SK-N-SH (cell line): ENCODE measurements around the gene ZBTB24. TPM values are rescaled to one million over a fixed set of nuclear protein-coding genes. Genes with fewer than 3 reads are reported as not detected.

Experiments used
- CTCF ChIA-PET: fragments of 300-600, 350-600 bp; formaldehyde crosslinking; extraction: SDS; loops from one replicate; lab custom pipeline; 2021; lab: Yijun Ruan, JAX
- POLR2A ChIA-PET: fragments of 350-600 bp; sonication (Branson Sonifier 250); formaldehyde crosslinking; extraction: SDS; loops from one replicate; lab custom pipeline; 2020; ENCODE audit warnings: antibody characterized with exemption, inconsistent platforms; lab: Yijun Ruan, JAX
- DNase-seq: peaks from one replicate; pipeline ENCODE4 v3.0.0; 2012
- H2AFZ ChIP-seq: fragments of 200-600 bp; sonication (generic); 2 replicates; pipeline ENCODE4 v1.8.1; 2016; ENCODE audit warnings: antibody characterized with exemption, mild to moderate bottlenecking, low read depth
- H3F3A ChIP-seq: fragments of 200-600 bp; sonication (generic); replicated peaks from 2 replicates; pipeline ENCODE3; 2016; ENCODE audit warnings: antibody characterized with exemption, mild to moderate bottlenecking; ENCODE audit not compliant: insufficient read depth
- H3K27ac ChIP-seq, 2 experiments: fragments of 200-500 bp in 1 of 2; fragments of 200-600 bp in 1 of 2; sonication (Bioruptor generic) in 1 of 2; sonication (generic), shearing (Covaris generic) in 1 of 2; 2 replicates each; pipeline versions ENCODE4 v1.5.1 to v1.6.1; 2014 to 2016; ENCODE audit warnings: low read depth in 2 of 2, inconsistent platforms in 1 of 2, low read length in 1 of 2, mild to moderate bottlenecking in 1 of 2, mixed read lengths in 1 of 2
- H3K27me3 ChIP-seq: fragments of 200-600 bp; sonication (generic), shearing (Covaris generic); 2 replicates; pipeline ENCODE4 v1.6.1; 2016; ENCODE audit warnings: mixed run types; ENCODE audit not compliant: insufficient read depth
- H3K36me3 ChIP-seq, 2 experiments: fragments of 200-500 bp in 1 of 2; fragments of 200-600 bp in 1 of 2; sonication (Bioruptor generic) in 1 of 2; sonication (generic) in 1 of 2; replicated peaks in 1 of 2; 2 replicates each; pipeline versions ENCODE3 to v1.5.1; 2014 to 2016; ENCODE audit warnings: low read length in 1 of 2, mild to moderate bottlenecking in 1 of 2; ENCODE audit not compliant: insufficient read depth in 2 of 2, control insufficient read depth in 1 of 2
- H3K4me1 ChIP-seq, 2 experiments: fragments of 200-500 bp in 1 of 2; fragments of 200-600 bp in 1 of 2; sonication (Bioruptor generic) in 1 of 2; sonication (generic), shearing (Covaris generic) in 1 of 2; 2 replicates each; pipeline versions ENCODE4 v1.5.1 to v1.6.1; 2014 to 2016; ENCODE audit warnings: low read depth in 1 of 2, low read length in 1 of 2, mixed run types in 1 of 2; ENCODE audit not compliant: insufficient read depth in 2 of 2, control insufficient read depth in 1 of 2
- H3K4me2 ChIP-seq: fragments of 200-600 bp; sonication (generic), shearing (Covaris generic); 2 replicates; pipeline ENCODE4 v1.6.1; 2017; ENCODE audit warnings: mixed run types
- H3K4me3 ChIP-seq, 2 experiments: fragments of 200-500 bp in 1 of 2; fragments of 200-600 bp in 1 of 2; sonication (Bioruptor generic) in 1 of 2; sonication (generic), shearing (Covaris generic) in 1 of 2; 2 replicates each; pipeline versions ENCODE4 v1.5.1 to v1.8.1; 2014 to 2016; ENCODE audit warnings: low read depth in 2 of 2, inconsistent platforms in 1 of 2, low read length in 1 of 2, mild to moderate bottlenecking in 1 of 2, mixed read lengths in 1 of 2, moderate library complexity in 1 of 2
- H3K79me2 ChIP-seq: fragments of 200-600 bp; sonication (generic); 2 replicates; pipeline ENCODE4 v1.8.1; 2017; ENCODE audit warnings: mild to moderate bottlenecking; ENCODE audit not compliant: insufficient read depth
- H3K9ac ChIP-seq: fragments of 200-600 bp; sonication (generic); 2 replicates; pipeline ENCODE4 v1.6.1; 2017; ENCODE audit warnings: mixed run types
- H3K9me2 ChIP-seq: fragments of 200-600 bp; sonication (generic); 2 replicates; pipeline ENCODE4 v1.6.1; 2017; ENCODE audit warnings: mixed run types
- H3K9me3 ChIP-seq: fragments of 200-600 bp; sonication (generic); 2 replicates; pipeline ENCODE4 v1.6.1; 2017; ENCODE audit warnings: mixed run types, mild to moderate bottlenecking, moderate library complexity
- H4K20me1 ChIP-seq: fragments of 200-600 bp; sonication (generic); 2 replicates; pipeline ENCODE4 v1.6.1; 2017; ENCODE audit warnings: mild to moderate bottlenecking, mixed run types; ENCODE audit not compliant: insufficient read depth
- CHD2 ChIP-seq: fragments of 150-350 bp; IDR thresholded peaks from 2 replicates; pipeline ENCODE4 v1.6.1; 2018; ENCODE audit warnings: low read length; ENCODE audit not compliant: partially characterized antibody
- ELF1 ChIP-seq: IDR thresholded peaks from 2 replicates; pipeline ENCODE4 v1.4.0; 2012
- EP300 ChIP-seq, 2 experiments: IDR thresholded peaks; 2 replicates each; pipeline versions ENCODE4 v1.4.0 to v1.6.1; 2012; ENCODE audit warnings: borderline replicate concordance in 1 of 2, low read depth in 1 of 2, low read length in 1 of 2
- FOSL2 ChIP-seq: IDR thresholded peaks from 2 replicates; pipeline ENCODE4 v1.4.0; 2012; ENCODE audit warnings: low read depth, mild to moderate bottlenecking, moderate library complexity, borderline replicate concordance
- GATA2 ChIP-seq: sonication (generic); formaldehyde crosslinking; IDR thresholded peaks from 2 replicates; pipeline ENCODE4 v1.5.0; 2020; ENCODE audit warnings: mild to moderate bottlenecking, missing genetic modification reagents
- JUND ChIP-seq: IDR thresholded peaks from 2 replicates; pipeline ENCODE4 v1.4.0; 2012
- MEF2A ChIP-seq: IDR thresholded peaks from 2 replicates; pipeline ENCODE4 v1.4.0; 2012; ENCODE audit warnings: low read depth, borderline replicate concordance
- MXI1 ChIP-seq: IDR thresholded peaks from 2 replicates; pipeline ENCODE4 v1.6.1; 2012; ENCODE audit warnings: mild to moderate bottlenecking, low read depth, low read length, improper control_type of control experiment
- RCOR1 ChIP-seq: fragments of 150-350 bp; IDR thresholded peaks from 2 replicates; pipeline ENCODE4 v1.6.1; 2017; ENCODE audit warnings: antibody characterized with exemption, low read length
- REST ChIP-seq: IDR thresholded peaks from 2 replicates; pipeline ENCODE4 v1.6.1; 2012; ENCODE audit warnings: mild to moderate bottlenecking, low read depth, low read length, moderate library complexity
- RFX5 ChIP-seq: IDR thresholded peaks from 2 replicates; pipeline ENCODE4 v1.6.1; 2012; ENCODE audit warnings: mild to moderate bottlenecking, improper control_type of control experiment, low read length
- RXRA ChIP-seq: IDR thresholded peaks from 2 replicates; pipeline ENCODE4 v1.4.0; 2012; ENCODE audit warnings: low read depth, mild to moderate bottlenecking, borderline replicate concordance
- SIN3A ChIP-seq: IDR thresholded peaks from 2 replicates; pipeline ENCODE4 v1.6.1; 2012; ENCODE audit warnings: low read depth, mild to moderate bottlenecking, low read length, moderate library complexity, borderline replicate concordance
- TCF12 ChIP-seq: IDR thresholded peaks from 2 replicates; pipeline ENCODE4 v1.4.0; 2012
- YY1 ChIP-seq: IDR thresholded peaks from 2 replicates; pipeline ENCODE4 v1.4.0; 2012; ENCODE audit warnings: low read depth, mild to moderate bottlenecking
- ZBTB33 ChIP-seq: IDR thresholded peaks from 2 replicates; pipeline ENCODE4 v1.4.0; 2012; ENCODE audit warnings: low read depth, borderline replicate concordance
- WGBS: methylation state at CpG from one replicate; pipeline ENCODE4 v1.1.6; 2017; ENCODE audit warnings: low lambda C conversion rate; 5-methylcytosine and 5-hydroxymethylcytosine counted together
- polyA plus RNA-seq, 3 experiments: library from polyadenylated mRNA; depleted of rRNA; stranded (reverse); fragments of >200 nt; gene quantifications; 2 replicates each; pipeline ENCODE4 v1.2.3, GENCODE V29; 2012
- TF ChIP-seq, protein P1 (sequence below): IDR thresholded peaks from 2 replicates; pipeline ENCODE4 v1.4.0; 2012; ENCODE audit warnings: low read depth
- TF ChIP-seq, protein P2 (sequence below): IDR thresholded peaks from 2 replicates; pipeline ENCODE4 v1.4.0; 2012; ENCODE audit warnings: low read depth, borderline replicate concordance

Gene ZBTB24
- polyA plus RNA-seq, 1 of the 3 experiments (the other 2 are of a cell fraction), result 1.7 TPM

DNA sequence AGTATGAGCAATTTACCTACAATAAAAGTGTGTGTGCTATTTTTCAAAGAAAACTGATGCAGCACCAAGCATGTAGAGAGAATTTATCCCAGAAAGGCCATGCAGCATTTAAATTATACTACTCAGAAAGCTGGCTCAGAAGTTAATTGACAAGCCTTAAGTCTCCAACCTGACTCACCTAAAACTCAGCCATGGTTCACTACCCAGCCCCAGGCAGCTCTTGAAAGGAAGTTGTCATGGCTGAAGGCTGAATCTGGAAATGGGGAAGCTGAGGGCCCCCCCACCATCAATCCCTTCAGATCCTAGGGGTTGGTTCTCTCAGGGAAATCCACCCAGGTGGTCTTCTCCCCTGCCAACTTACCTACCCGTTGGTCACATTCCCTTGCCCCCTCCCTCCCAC lies 62.3 kb downstream of the ZBTB24 start:
- H2AFZ ChIP-seq, result no peak overlapping the region
- no peak overlapping the region for H3K4me3 ChIP-seq
- no peaks in the 10 kb centered on the region for H3F3A ChIP-seq
- H3K9me3 ChIP-seq, result no peaks in the 10 kb centered on the region
- no peak overlapping the region for H3K4me2 ChIP-seq
- DNase-seq, result no peak
- no peaks in the 10 kb centered on the region for H3K9me2 ChIP-seq
- no peaks in the 10 kb centered on the region for H3K36me3 ChIP-seq
- no peaks in the 10 kb centered on the region for H4K20me1 ChIP-seq
- H3K9ac ChIP-seq, result no peak overlapping the region
- H3K27ac ChIP-seq, result no peak overlapping the region
- TF ChIP-seq ZBTB33 (no peak), ELF1 (no peak), CHD2 (no peak), RCOR1 (no peak), YY1 (no peak), EP300 (IDR thresholded peaks at IDR 0.05; ENCODE audit: borderline replicate concordance in 1 of 2, low read depth in 1 of 2, low read length in 1 of 2) (no peak), REST (no peak), RXRA (no peak)
- TF ChIP-seq, protein P1, sequence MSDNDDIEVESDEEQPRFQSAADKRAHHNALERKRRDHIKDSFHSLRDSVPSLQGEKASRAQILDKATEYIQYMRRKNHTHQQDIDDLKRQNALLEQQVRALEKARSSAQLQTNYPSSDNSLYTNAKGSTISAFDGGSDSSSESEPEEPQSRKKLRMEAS, result no peak
- ChIA-PET POLR2A (interaction anchor here (0.6 kb wide), 1 partner anchor 1030 kb away, joined by 4 read pairs; no protein-coding TSS in a partner anchor), CTCF (interaction anchor here (0.9 kb wide), 1 partner anchor 32 kb away, joined by 3 read pairs; no protein-coding TSS in a partner anchor)
- H3K79me2 ChIP-seq, result no peaks in the 10 kb centered on the region
- H3K27me3 ChIP-seq, result no peaks in the 10 kb centered on the region
- H3K4me1 ChIP-seq, result no peaks in the 10 kb centered on the region
- WGBS, result 81% methylated on average over 1 of the region's 1 CpG

DNA sequence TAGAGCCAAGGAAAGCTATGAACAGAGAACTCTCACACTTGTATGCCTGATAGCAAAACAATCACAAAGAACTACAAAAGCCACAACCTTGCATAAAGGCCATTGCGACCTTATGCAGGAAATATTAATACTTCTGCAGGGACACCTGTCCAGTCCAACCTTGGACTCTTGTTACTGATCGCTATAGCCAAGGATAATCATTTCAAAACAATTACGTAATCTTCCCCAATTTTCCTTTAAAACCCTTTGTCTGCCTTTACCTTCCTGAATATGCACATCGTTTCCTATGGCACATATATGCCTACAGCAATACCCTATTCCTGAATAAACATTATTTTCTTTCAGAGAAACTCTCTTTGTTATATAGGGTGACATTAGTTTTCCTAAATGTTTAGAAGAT lies 65.4 kb downstream of the ZBTB24 start:
- 92% methylated on average over 4 of the region's 4 CpGs for WGBS
- CTCF ChIA-PET, result interaction anchor here (1.0 kb wide), 1 partner anchor 35 kb away, joined by 4 read pairs; no protein-coding TSS in a partner anchor
- no peak for TF ChIP-seq RFX5
- no peak for TF ChIP-seq ELF1
- no peak for TF ChIP-seq MXI1
- TF ChIP-seq SIN3A, result no peak
- TF ChIP-seq FOSL2, result no peak
- TF ChIP-seq MEF2A, result no peak
- TF ChIP-seq GATA2 (CRISPR knock-in tag), result no peak
- TF ChIP-seq REST, result no peak
- no peak for TF ChIP-seq CHD2
- no peak for TF ChIP-seq TCF12
- TF ChIP-seq JUND, result no peak
- TF ChIP-seq, protein P2, sequence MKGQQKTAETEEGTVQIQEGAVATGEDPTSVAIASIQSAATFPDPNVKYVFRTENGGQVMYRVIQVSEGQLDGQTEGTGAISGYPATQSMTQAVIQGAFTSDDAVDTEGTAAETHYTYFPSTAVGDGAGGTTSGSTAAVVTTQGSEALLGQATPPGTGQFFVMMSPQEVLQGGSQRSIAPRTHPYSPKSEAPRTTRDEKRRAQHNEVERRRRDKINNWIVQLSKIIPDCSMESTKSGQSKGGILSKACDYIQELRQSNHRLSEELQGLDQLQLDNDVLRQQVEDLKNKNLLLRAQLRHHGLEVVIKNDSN, result no peak

More for the DNA sequence above, 65.4 kb downstream of the ZBTB24 start:
- H3K4me2 ChIP-seq, result no peak overlapping the region
- no peaks in the 10 kb centered on the region for H3K4me1 ChIP-seq
- H3K36me3 ChIP-seq, result no peaks in the 10 kb centered on the region
- H3F3A ChIP-seq, result no peaks in the 10 kb centered on the region
- no peak overlapping the region for H3K4me3 ChIP-seq
- no peaks in the 10 kb centered on the region for H3K79me2 ChIP-seq
- no peaks in the 10 kb centered on the region for H3K9me3 ChIP-seq
- DNase-seq, result no peak
- H4K20me1 ChIP-seq, result no peaks in the 10 kb centered on the region
- no peak overlapping the region for H3K9ac ChIP-seq
- H2AFZ ChIP-seq, result no peak overlapping the region
- no peak overlapping the region for H3K27ac ChIP-seq
- no peaks in the 10 kb centered on the region for H3K27me3 ChIP-seq
- POLR2A ChIA-PET, result no interaction called here
- no peaks in the 10 kb centered on the region for H3K9me2 ChIP-seq
